ENCODE measurements around the gene OAS3.

OAS3 gene

GRCh38 chr12:112930350-112930749 lies 7.9 kb upstream of the OAS3 start:
- in situ Hi-C loops (cut with HindIII; ENCODE audit: low pct_unique_long_range_greater_than_20kb, low sequenced_read_pairs) = no loop called here
- TF ChIP-seq JUND (IDR thresholded peaks at IDR 0.05; ENCODE audit: low read depth) = no peak
- DNase-seq (ENCODE audit: low read depth in 1 of 2, low spot score in 1 of 2) = no peak

GRCh38 chr12:112932485-112933128 lies 5.7 kb upstream of the OAS3 start:
- DNase-seq (ENCODE audit: low read depth in 1 of 2, low spot score in 1 of 2) = peak; percentile 27 to 56
- in situ Hi-C loops (cut with HindIII; ENCODE audit: low pct_unique_long_range_greater_than_20kb, low sequenced_read_pairs) = no loop called here
- TF ChIP-seq JUND (IDR thresholded peaks at IDR 0.05; ENCODE audit: low read depth) = 0 out of 2 replicates have a peak, but pooled peaks have one; percentile 14

- in situ Hi-C loops (cut with HindIII; ENCODE audit: low pct_unique_long_range_greater_than_20kb, low sequenced_read_pairs) = no loop called here
- TF ChIP-seq JUND (IDR thresholded peaks at IDR 0.05; ENCODE audit: low read depth) = no peak
- DNase-seq (ENCODE audit: low read depth in 1 of 2, low spot score in 1 of 2) = no peak
Observed at GRCh38 chr12:112933129-112933505, 5.2 kb upstream of the OAS3 start.

- in situ Hi-C loops (cut with HindIII; ENCODE audit: low pct_unique_long_range_greater_than_20kb, low sequenced_read_pairs) = no loop called here
- no peak for TF ChIP-seq JUND (IDR thresholded peaks at IDR 0.05; ENCODE audit: low read depth)
- no peak for DNase-seq (ENCODE audit: low read depth in 1 of 2, low spot score in 1 of 2)
Observed at GRCh38 chr12:112936264-112936663, 2.0 kb upstream of the OAS3 start.

GRCh38 chr12:112936927-112937326 lies 1.3 kb upstream of the OAS3 start:
- no peak for TF ChIP-seq JUND (IDR thresholded peaks at IDR 0.05; ENCODE audit: low read depth)
- DNase-seq (ENCODE audit: low read depth in 1 of 2, low spot score in 1 of 2) = no peak
- in situ Hi-C loops (cut with HindIII; ENCODE audit: low pct_unique_long_range_greater_than_20kb, low sequenced_read_pairs) = no loop called here

- DNase-seq (ENCODE audit: low read depth in 1 of 2, low spot score in 1 of 2) = peak in 1 of 2 experiments; percentile 18
- TF ChIP-seq JUND (IDR thresholded peaks at IDR 0.05; ENCODE audit: low read depth) = no peak
- in situ Hi-C loops (cut with HindIII; ENCODE audit: low pct_unique_long_range_greater_than_20kb, low sequenced_read_pairs) = no loop called here
Observed at GRCh38 chr12:112938751-112939150, 477 bp downstream of the OAS3 start.

- in situ Hi-C loops (cut with HindIII; ENCODE audit: low pct_unique_long_range_greater_than_20kb, low sequenced_read_pairs) = no loop called here
- no peak for TF ChIP-seq JUND (IDR thresholded peaks at IDR 0.05; ENCODE audit: low read depth)
- DNase-seq (ENCODE audit: low read depth in 1 of 2, low spot score in 1 of 2) = no peak
Observed at GRCh38 chr12:112939761-112940381, 1.6 kb downstream of the OAS3 start.

- no peak for DNase-seq (ENCODE audit: low read depth in 1 of 2, low spot score in 1 of 2)
- in situ Hi-C loops (cut with HindIII; ENCODE audit: low pct_unique_long_range_greater_than_20kb, low sequenced_read_pairs) = no loop called here
- TF ChIP-seq JUND (IDR thresholded peaks at IDR 0.05; ENCODE audit: low read depth) = no peak
Observed at GRCh38 chr12:112941528-112942335, 3.5 kb downstream of the OAS3 start.

- DNase-seq (ENCODE audit: low read depth in 1 of 2, low spot score in 1 of 2) = no peak
- no peak for TF ChIP-seq JUND (IDR thresholded peaks at IDR 0.05; ENCODE audit: low read depth)
- in situ Hi-C loops (cut with HindIII; ENCODE audit: low pct_unique_long_range_greater_than_20kb, low sequenced_read_pairs) = no loop called here
Observed at GRCh38 chr12:112942572-112942971, 4.3 kb downstream of the OAS3 start.

GRCh38 chr12:112944024-112944690 lies 5.9 kb downstream of the OAS3 start:
- TF ChIP-seq JUND (IDR thresholded peaks at IDR 0.05; ENCODE audit: low read depth) = no peak
- in situ Hi-C loops (cut with HindIII; ENCODE audit: low pct_unique_long_range_greater_than_20kb, low sequenced_read_pairs) = no loop called here
- no peak for DNase-seq (ENCODE audit: low read depth in 1 of 2, low spot score in 1 of 2)

GRCh38 chr12:112945515-112945914 lies 7.2 kb downstream of the OAS3 start:
- no peak for TF ChIP-seq JUND (IDR thresholded peaks at IDR 0.05; ENCODE audit: low read depth)
- no peak for DNase-seq (ENCODE audit: low read depth in 1 of 2, low spot score in 1 of 2)
- in situ Hi-C loops (cut with HindIII; ENCODE audit: low pct_unique_long_range_greater_than_20kb, low sequenced_read_pairs) = no loop called here

- in situ Hi-C loops (cut with HindIII; ENCODE audit: low pct_unique_long_range_greater_than_20kb, low sequenced_read_pairs) = no loop called here
- TF ChIP-seq JUND (IDR thresholded peaks at IDR 0.05; ENCODE audit: low read depth) = no peak
- no peak for DNase-seq (ENCODE audit: low read depth in 1 of 2, low spot score in 1 of 2)
Observed at GRCh38 chr12:112946236-112947000, 8.1 kb downstream of the OAS3 start.

Measured in T47D (cell line).